ENCODE data around the gene POLR2E.

POLR2E gene

DNA sequence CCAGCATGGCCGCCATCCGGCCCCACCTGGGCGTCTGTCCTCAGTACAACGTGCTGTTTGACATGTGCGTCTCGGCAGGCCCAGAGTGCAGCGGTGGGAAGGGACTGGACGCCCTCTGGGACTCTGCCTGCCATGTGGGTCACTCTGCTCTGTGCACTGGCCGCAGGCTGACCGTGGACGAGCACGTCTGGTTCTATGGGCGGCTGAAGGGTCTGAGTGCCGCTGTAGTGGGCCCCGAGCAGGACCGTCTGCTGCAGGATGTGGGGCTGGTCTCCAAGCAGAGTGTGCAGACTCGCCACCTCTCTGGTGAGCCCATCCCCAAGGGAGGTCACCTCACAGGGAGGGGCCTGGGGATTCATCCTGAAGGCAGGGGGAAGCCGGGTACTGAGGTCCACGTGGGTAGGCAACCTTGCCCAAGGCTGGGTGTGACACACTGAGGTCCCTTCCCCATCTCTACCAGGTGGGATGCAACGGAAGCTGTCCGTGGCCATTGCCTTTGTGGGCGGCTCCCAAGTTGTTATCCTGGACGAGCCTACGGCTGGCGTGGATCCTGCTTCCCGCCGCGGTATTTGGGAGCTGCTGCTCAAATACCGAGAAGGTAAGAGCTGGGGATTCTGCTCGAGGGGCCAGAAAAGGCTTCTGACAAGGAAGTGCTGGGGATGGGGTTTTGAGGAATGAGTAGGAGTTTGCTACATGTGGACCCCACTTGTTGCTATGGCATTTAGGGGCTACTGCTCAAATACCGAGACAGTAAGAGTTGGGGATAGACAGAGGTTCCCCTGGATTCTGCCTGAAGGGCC, 44.0 kb downstream of the POLR2E start:
- Histone ChIP-seq H3K27me3 (replicated peaks in 2 of 5; ENCODE audit: control insufficient read depth in 4 of 5, insufficient read depth in 5 of 5, low read length in 4 of 5) (no peaks in the 10 kb centered on the region), H3K36me3 (ENCODE audit: control insufficient read depth in 4 of 4, insufficient read depth in 4 of 4, low read length in 3 of 4) (peaks cover 0 to 30% (median 10%) of the 10 kb centered on the region in 4 experiments), H3K4me1 (ENCODE audit: control extremely low read depth in 1 of 4, control insufficient read depth in 4 of 4, insufficient read depth in 4 of 4, low read length in 3 of 4) (peaks cover 0 to 8% (median 1%) of the 10 kb centered on the region in 4 experiments), H3K4me3 (ENCODE audit: control insufficient read depth in 1 of 7, extremely low read depth in 1 of 7, insufficient read depth in 4 of 7, low read depth in 2 of 7, low read length in 6 of 7) (no peak overlapping the region), H3K27ac (ENCODE audit: insufficient read depth in 1 of 2, low read depth in 1 of 2, low read length in 2 of 2, poor library complexity in 1 of 2, severe bottlenecking in 2 of 2) (no peak overlapping the region), H3K9me3 (ENCODE audit: control extremely low read depth in 1 of 5, control insufficient read depth in 4 of 5, insufficient read depth in 2 of 5, low read depth in 1 of 5, low read length in 4 of 5) (peaks cover 0 to 11% (median 6%) of the 10 kb centered on the region in 5 experiments)
- no peak for DNase-seq
- POLR2A ChIA-PET, result no interaction called here
- WGBS (ENCODE audit: insufficient coverage), result 98% methylated on average over 29 of the region's 31 CpGs
- CTCF ChIA-PET, result no interaction called here

DNA sequence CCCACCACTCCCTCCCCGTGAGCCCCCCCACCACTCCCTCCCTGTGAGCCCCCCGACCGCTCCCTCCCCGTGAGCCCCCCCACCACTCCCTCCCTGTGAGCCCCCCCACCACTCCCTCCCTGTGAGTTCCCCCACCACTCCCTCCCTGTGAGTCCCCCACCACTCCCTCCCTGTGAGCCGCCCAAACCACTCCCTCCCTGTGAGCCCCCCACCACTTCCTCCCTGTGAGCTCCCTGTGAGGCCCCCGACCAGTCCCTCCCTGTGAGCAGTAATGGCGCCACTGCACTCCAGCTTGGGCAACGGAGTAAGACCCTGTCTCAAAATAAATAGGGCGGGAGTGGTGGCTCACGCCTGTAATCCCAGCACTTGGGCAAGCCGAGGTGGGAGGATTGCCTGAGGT, 45.4 kb downstream of the POLR2E start:
- Histone ChIP-seq H3K27me3 (replicated peaks in 2 of 5; ENCODE audit: control insufficient read depth in 4 of 5, insufficient read depth in 5 of 5, low read length in 4 of 5) (no peaks in the 10 kb centered on the region), H3K4me3 (ENCODE audit: control insufficient read depth in 1 of 7, extremely low read depth in 1 of 7, insufficient read depth in 4 of 7, low read depth in 2 of 7, low read length in 6 of 7) (no peak overlapping the region), H3K36me3 (ENCODE audit: control insufficient read depth in 4 of 4, insufficient read depth in 4 of 4, low read length in 3 of 4) (peaks cover 0 to 26% (median 3%) of the 10 kb centered on the region in 4 experiments), H3K4me1 (ENCODE audit: control extremely low read depth in 1 of 4, control insufficient read depth in 4 of 4, insufficient read depth in 4 of 4, low read length in 3 of 4) (peaks cover 0 to 8% (median 1%) of the 10 kb centered on the region in 4 experiments), H3K27ac (ENCODE audit: insufficient read depth in 1 of 2, low read depth in 1 of 2, low read length in 2 of 2, poor library complexity in 1 of 2, severe bottlenecking in 2 of 2) (no peak overlapping the region), H3K9me3 (ENCODE audit: control extremely low read depth in 1 of 5, control insufficient read depth in 4 of 5, insufficient read depth in 2 of 5, low read depth in 1 of 5, low read length in 4 of 5) (peaks cover 0 to 3% (median 1%) of the 10 kb centered on the region in 5 experiments)
- DNase-seq, result peak in 1 of 3 donors; percentile 77
- ChIA-PET POLR2A (no interaction called here), CTCF (no interaction called here)
- WGBS (ENCODE audit: insufficient coverage), result 79% methylated on average over 3 of the region's 11 CpGs

- Histone ChIP-seq H3K9me3 (ENCODE audit: control extremely low read depth in 1 of 5, control insufficient read depth in 4 of 5, insufficient read depth in 2 of 5, low read depth in 1 of 5, low read length in 4 of 5) (no peaks in the 10 kb centered on the region), H3K4me1 (ENCODE audit: control extremely low read depth in 1 of 4, control insufficient read depth in 4 of 4, insufficient read depth in 4 of 4, low read length in 3 of 4) (peaks cover 0 to 8% (median 1%) of the 10 kb centered on the region in 4 experiments), H3K36me3 (ENCODE audit: control insufficient read depth in 4 of 4, insufficient read depth in 4 of 4, low read length in 3 of 4) (peaks cover 0 to 24% (median 1%) of the 10 kb centered on the region in 4 experiments), H3K27ac (ENCODE audit: insufficient read depth in 1 of 2, low read depth in 1 of 2, low read length in 2 of 2, poor library complexity in 1 of 2, severe bottlenecking in 2 of 2) (no peak overlapping the region), H3K4me3 (ENCODE audit: control insufficient read depth in 1 of 7, extremely low read depth in 1 of 7, insufficient read depth in 4 of 7, low read depth in 2 of 7, low read length in 6 of 7) (no peak overlapping the region), H3K27me3 (replicated peaks in 2 of 5; ENCODE audit: control insufficient read depth in 4 of 5, insufficient read depth in 5 of 5, low read length in 4 of 5) (no peaks in the 10 kb centered on the region)
- POLR2A ChIA-PET, result no interaction called here
- no peak for DNase-seq
- 99% methylated on average over 12 of the region's 17 CpGs for WGBS (ENCODE audit: insufficient coverage)
- CTCF ChIA-PET, result no interaction called here
Measured at GRCh38 chr19:1049106-1049505, 46.1 kb downstream of the POLR2E start.

GRCh38 chr19:1047696-1048147, 47.5 kb downstream of the POLR2E start:
- Histone ChIP-seq H3K4me3 (ENCODE audit: control insufficient read depth in 1 of 7, extremely low read depth in 1 of 7, insufficient read depth in 4 of 7, low read depth in 2 of 7, low read length in 6 of 7) (no peak overlapping the region), H3K9me3 (ENCODE audit: control extremely low read depth in 1 of 5, control insufficient read depth in 4 of 5, insufficient read depth in 2 of 5, low read depth in 1 of 5, low read length in 4 of 5) (no peaks in the 10 kb centered on the region), H3K36me3 (ENCODE audit: control insufficient read depth in 4 of 4, insufficient read depth in 4 of 4, low read length in 3 of 4) (peaks cover 0 to 24% (median 2%) of the 10 kb centered on the region in 4 experiments), H3K27ac (ENCODE audit: insufficient read depth in 1 of 2, low read depth in 1 of 2, low read length in 2 of 2, poor library complexity in 1 of 2, severe bottlenecking in 2 of 2) (no peak overlapping the region), H3K4me1 (ENCODE audit: control extremely low read depth in 1 of 4, control insufficient read depth in 4 of 4, insufficient read depth in 4 of 4, low read length in 3 of 4) (peaks cover 0 to 8% (median 1%) of the 10 kb centered on the region in 4 experiments), H3K27me3 (replicated peaks in 2 of 5; ENCODE audit: control insufficient read depth in 4 of 5, insufficient read depth in 5 of 5, low read length in 4 of 5) (no peaks in the 10 kb centered on the region)
- DNase-seq, result no peak
- 92% methylated on average over 16 of the region's 20 CpGs for WGBS (ENCODE audit: insufficient coverage)
- POLR2A ChIA-PET, result no interaction called here
- CTCF ChIA-PET, result interaction anchor here (1.1 kb wide), 1 partner anchor 18 kb away, joined by 3 read pairs; no protein-coding TSS in a partner anchor

DNA sequence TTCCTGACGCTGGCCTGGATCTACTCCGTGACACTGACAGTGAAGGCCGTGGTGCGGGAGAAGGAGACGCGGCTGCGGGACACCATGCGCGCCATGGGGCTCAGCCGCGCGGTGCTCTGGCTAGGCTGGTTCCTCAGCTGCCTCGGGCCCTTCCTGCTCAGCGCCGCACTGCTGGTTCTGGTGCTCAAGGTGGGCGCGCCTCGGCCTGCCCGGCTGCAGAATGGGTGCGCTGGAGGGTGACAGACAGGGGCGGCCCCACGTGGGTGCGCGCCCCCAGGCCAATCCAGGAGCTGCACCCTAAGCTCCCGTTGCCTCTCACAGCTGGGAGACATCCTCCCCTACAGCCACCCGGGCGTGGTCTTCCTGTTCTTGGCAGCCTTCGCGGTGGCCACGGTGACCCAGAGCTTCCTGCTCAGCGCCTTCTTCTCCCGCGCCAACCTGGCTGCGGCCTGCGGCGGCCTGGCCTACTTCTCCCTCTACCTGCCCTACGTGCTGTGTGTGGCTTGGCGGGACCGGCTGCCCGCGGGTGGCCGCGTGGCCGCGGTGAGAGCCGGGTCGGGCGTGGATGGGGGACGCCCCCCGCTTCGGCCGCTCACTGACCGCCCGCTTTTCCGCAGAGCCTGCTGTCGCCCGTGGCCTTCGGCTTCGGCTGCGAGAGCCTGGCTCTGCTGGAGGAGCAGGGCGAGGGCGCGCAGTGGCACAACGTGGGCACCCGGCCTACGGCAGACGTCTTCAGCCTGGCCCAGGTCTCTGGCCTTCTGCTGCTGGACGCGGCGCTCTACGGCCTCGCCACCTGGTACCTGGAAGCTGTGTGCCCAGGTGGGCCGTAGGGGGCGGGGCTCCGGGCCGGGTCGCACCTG, 48.1 kb downstream of the POLR2E start:
- Histone ChIP-seq H3K27me3 (replicated peaks in 2 of 5; ENCODE audit: control insufficient read depth in 4 of 5, insufficient read depth in 5 of 5, low read length in 4 of 5) (no peaks in the 10 kb centered on the region), H3K4me3 (ENCODE audit: control insufficient read depth in 1 of 7, extremely low read depth in 1 of 7, insufficient read depth in 4 of 7, low read depth in 2 of 7, low read length in 6 of 7) (no peak overlapping the region), H3K36me3 (ENCODE audit: control insufficient read depth in 4 of 4, insufficient read depth in 4 of 4, low read length in 3 of 4) (peaks cover 0 to 30% (median 2%) of the 10 kb centered on the region in 4 experiments), H3K4me1 (ENCODE audit: control extremely low read depth in 1 of 4, control insufficient read depth in 4 of 4, insufficient read depth in 4 of 4, low read length in 3 of 4) (peaks cover 0 to 8% (median 1%) of the 10 kb centered on the region in 4 experiments), H3K27ac (ENCODE audit: insufficient read depth in 1 of 2, low read depth in 1 of 2, low read length in 2 of 2, poor library complexity in 1 of 2, severe bottlenecking in 2 of 2) (no peak overlapping the region), H3K9me3 (ENCODE audit: control extremely low read depth in 1 of 5, control insufficient read depth in 4 of 5, insufficient read depth in 2 of 5, low read depth in 1 of 5, low read length in 4 of 5) (no peaks in the 10 kb centered on the region)
- POLR2A ChIA-PET, result no interaction called here
- 85% methylated on average over 65 of the region's 77 CpGs for WGBS (ENCODE audit: insufficient coverage)
- DNase-seq, result peak in 2 of 3 donors; percentile 57 to 83
- CTCF ChIA-PET, result interaction anchor here (1.1 kb wide), 1 partner anchor 19 kb away, joined by 3 read pairs; no protein-coding TSS in a partner anchor

- 95% methylated on average over 27 of the region's 33 CpGs for WGBS (ENCODE audit: insufficient coverage)
- Histone ChIP-seq H3K4me1 (ENCODE audit: control extremely low read depth in 1 of 4, control insufficient read depth in 4 of 4, insufficient read depth in 4 of 4, low read length in 3 of 4) (peaks cover 0 to 14% (median 6%) of the 10 kb centered on the region in 4 experiments), H3K9me3 (ENCODE audit: control extremely low read depth in 1 of 5, control insufficient read depth in 4 of 5, insufficient read depth in 2 of 5, low read depth in 1 of 5, low read length in 4 of 5) (no peaks in the 10 kb centered on the region), H3K27ac (ENCODE audit: insufficient read depth in 1 of 2, low read depth in 1 of 2, low read length in 2 of 2, poor library complexity in 1 of 2, severe bottlenecking in 2 of 2) (no peak overlapping the region), H3K4me3 (ENCODE audit: control insufficient read depth in 1 of 7, extremely low read depth in 1 of 7, insufficient read depth in 4 of 7, low read depth in 2 of 7, low read length in 6 of 7) (no peak overlapping the region), H3K27me3 (replicated peaks in 2 of 5; ENCODE audit: control insufficient read depth in 4 of 5, insufficient read depth in 5 of 5, low read length in 4 of 5) (no peaks in the 10 kb centered on the region), H3K36me3 (ENCODE audit: control insufficient read depth in 4 of 4, insufficient read depth in 4 of 4, low read length in 3 of 4) (peaks cover 0 to 30% (median 2%) of the 10 kb centered on the region in 4 experiments)
- DNase-seq, result no peak
- ChIA-PET POLR2A (no interaction called here), CTCF (no interaction called here)
Measured at GRCh38 chr19:1046117-1046626, 49.0 kb downstream of the POLR2E start.
